Suppressor macrophage treated with lipopolysaccharide for 4 hours (primary cell): ENCODE data around the gene EPHB2.
A peak's percentile ranks its signal among the peaks of the same experiment; 100 is the strongest.
"Not testable (repeated sequence)": the region's sequence is repeated elsewhere in the genome, so short reads cannot be mapped to it uniquely, and the experiment has no call there.

ENCODE experiments used
- DNase-seq: peaks from one replicate; pipeline ENCODE4 v3.0.0-alpha.2; 2020

Gene EPHB2

DNA sequence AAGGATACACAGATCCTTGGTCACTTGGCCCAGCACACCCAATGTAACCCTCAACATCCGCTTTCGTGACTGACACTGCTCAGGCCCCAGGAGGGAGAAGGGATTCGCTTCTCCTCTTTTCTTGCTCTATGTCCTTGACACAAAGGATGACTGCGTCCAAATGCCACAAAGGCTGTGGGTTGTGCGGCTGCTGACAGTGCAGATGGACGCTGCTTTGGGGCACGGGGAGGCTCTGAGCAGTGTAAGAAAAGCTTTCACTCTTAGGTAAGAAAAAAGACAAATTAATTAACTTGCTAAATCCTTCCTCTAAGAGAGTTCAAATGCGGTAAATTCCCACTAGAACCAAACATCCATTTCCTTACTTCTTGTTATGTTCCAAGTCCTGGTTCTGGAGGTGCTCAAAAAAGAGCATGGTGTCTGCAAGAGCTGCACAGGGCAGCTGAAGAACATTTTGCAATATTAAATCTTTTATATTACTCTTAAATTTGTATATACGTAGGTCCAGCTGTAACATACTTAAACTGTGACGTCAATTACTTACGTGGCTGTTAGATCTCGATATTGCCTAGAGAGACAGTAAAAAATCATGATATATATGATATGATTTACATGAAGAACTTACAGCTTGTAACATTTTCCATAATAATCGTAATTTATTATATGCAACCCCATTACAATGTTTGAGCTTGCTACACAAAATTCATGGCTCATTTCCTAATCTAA lies 19.4 kb upstream of the EPHB2 start:
- no peak for DNase-seq

DNA sequence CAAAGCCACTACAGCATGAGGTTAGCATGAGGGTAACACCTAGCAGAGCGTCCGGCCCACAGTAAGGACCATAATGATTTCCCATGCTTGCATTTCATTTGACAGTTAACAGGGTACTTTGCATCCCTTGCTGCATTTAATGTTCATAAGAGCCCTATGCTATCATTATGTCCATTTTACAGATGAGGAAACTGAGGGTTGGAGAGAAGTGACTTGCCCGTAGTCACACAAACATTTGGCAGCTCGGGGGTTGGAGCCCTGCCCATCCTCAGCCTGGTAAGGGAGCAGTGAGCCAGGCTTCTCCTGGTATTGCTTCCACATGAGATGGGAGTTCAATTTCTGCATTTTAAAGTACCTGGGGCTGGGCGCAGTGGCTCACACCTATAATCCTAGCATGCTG lies 16.5 kb upstream of the EPHB2 start:
- no peak for DNase-seq

DNA sequence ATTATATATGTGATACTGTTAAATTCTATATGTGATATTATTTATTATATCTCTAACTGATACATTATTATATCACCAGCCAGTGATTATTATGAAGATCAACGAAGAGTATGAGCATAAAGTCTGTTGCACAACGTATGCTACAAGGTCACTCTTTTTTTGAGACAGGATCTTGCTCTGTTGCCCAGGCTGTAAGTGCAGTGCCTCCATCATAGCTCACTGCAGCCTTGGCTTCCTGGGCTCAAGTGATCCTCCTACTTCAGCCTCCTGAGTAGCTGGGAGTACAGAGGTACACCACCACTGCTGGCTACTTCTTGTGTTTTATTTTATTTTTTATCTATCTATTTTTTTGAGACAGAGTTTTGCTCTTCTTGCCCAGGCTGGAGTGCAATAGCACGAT lies 14.0 kb upstream of the EPHB2 start:
- DNase-seq: no peak

DNA sequence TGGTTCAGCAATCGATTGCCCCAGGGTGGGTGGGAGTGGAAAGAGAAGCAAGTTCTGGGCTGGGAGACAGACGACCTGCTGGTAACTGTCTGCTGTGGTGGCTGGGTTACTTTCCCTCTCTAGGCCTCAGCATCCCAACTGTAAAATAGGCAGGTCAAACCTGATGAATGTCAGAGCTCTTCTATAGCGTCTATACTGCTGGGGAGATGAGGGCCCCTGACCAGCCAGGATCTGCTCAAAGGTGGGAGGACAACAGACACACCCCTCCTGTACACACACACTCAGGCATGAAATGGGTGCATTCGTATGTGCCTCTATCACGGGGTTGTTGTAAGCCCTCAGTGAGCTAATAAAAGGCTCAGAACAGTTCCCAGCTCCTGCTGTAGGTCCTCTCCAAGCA lies 12.7 kb upstream of the EPHB2 start:
- DNase-seq: no peak

DNA sequence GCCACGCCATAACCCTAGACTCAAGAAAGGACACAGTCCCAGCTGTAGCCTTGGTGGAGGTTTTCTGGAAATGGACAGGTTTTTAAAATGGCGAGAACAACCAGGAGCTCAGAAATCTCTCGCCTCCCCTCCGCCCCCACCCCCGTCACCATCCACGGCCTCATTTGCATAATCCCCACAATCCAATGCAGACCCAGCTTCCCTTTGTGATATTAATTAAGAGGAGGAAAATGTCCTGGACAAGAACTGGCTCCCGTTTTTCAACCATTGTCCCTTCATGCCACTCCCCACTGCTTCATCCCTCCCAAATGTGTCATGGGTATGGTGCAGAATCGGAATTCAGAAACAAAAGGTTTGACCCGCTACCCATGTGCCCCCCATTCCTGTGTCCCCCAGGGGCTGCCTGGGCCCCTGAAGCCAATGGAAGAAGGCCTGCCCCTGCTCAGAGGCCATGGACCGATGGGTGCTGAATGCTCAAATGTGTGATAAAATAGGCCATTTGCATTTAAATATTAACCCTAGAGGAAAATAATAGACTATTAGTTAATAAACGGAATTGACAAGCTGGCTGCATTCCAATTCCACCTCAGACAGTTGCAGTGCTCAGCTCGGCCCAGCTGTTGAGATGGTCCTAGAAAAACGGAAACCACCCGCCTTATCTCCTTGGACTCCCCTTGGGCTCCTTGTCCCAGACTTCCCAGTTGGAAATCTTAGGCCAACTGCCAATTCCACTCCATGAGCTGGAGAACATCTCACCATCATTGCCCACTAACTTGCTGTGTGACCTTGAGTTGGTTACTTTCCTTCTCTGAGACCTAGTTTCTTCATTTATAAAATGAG lies 10.7 kb upstream of the EPHB2 start:
- no peak for DNase-seq

DNA sequence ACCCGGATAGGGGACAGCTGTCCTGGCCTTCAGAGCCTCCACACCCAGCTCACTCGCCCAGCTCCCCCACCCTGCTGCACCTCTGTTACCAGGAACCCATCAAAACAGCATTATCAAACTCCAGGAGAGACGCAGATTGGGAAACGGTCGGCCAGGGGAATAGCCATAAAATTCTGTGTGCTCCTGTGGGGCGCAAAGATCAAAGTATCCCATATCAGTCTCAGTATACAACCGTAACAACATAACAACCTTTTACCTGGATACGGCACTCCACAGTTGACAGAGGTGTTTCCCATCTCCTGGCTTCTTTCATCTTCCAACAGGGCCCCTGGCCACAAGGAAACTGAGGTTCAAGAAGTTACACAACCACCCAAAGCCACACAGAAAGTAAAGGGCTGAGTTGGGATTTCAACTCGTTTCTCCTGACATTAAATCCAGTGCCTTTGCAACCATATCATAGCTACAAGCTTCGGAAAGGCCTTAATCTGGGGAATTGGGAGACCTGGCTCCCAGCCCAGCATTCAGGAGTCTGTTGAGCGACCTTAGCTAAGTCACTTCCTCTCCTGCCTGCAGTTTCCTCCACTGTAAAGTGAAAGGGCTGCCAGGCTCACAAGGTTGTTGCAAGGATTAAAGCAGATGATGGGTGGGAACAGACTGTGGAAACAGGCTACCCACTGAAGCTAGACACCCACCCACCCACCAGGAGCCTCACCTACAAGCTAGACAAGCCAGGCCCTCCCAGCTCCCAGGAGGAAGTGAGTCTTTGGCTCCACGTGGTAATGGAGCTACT lies 8.1 kb upstream of the EPHB2 start:
- DNase-seq: peak; percentile 16

DNA sequence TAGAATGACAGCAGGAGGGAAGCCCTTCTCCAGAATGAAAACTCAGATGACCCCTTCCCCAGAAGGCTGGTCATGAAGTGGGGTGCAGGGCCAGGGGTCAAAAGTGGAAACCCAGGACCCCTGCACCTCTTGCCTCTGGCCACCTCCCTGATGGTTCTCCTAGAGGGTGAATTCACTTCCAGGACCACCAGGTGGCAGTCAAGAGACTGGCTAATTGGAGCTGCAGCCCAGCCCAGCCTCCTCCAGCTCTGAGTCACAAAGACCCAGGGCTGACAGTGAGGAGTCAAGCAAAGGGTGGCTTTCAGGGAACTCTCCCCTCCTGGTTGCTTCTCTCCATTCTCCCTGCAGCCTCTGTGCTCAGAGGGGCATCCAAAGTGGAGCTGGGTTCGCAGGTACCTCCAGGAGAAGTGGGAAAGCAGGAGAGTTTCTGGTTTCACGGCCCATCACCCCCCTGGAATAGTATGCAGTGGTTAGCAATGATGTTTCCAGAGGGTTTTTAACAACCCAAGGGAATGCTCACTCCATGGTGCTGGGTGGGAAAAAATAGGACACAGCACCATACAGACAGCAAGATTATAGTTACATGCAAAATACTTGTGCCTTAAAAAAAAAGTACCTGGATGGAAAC lies 6.1 kb upstream of the EPHB2 start:
- DNase-seq: peak; percentile 95

DNA sequence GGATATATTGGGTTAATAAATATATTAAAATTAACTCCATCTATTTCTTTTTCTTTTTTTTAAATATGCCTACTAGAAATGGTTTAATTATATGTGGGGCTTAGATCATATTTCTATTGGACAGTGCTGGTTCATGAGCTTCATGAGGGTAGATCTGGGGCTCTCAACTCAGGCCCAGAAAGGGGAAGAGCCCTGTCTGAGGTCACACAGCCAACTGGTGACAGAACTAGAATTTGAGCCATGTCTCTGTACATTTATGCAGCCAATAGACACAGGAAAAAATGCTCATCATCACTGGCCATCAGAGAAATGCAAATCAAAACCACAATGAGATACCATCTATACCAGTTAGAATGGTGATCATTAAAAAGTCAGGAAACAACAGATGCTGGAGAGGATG lies 5.1 kb upstream of the EPHB2 start:
- peak; percentile 56 for DNase-seq

DNA sequence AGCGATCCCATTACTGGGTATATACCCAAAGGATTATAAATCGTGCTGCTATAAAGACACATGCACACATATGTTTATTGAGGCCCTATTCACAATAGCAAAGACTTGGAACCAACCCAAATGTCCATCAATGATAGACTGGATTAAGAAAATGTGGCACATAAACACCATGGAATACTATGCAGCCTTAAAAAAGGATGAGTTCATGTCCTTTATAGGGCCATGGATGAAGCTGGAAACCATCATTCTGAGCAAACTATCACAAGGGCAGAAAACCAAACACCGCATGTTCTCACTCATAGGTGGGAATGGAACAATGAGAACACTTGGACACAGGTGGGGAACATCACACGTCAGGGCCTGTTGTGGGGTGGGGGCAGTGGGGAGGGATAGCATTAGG lies 4.5 kb upstream of the EPHB2 start:
- DNase-seq: not testable (repeated sequence)

DNA sequence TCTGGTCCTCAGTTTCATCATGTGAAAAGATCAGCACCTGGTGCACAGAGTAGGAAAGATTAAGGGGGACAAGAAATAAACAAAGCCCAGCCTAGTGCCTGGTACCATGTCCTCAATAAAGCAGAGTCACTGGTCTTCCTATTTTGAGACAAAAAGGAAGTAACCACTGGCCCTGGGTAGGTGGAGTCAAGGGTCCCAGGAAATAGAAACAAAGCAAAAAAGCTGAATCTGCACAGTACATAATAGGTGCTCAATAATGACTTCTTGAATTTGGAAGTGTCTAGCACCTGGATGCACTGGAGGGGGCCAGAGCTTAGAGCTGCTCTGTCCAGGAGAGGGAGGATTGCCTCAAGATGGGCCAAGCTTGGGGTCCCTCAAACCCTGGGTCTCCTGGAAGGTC lies 1.9 kb upstream of the EPHB2 start:
- peak; percentile 58 for DNase-seq

DNA sequence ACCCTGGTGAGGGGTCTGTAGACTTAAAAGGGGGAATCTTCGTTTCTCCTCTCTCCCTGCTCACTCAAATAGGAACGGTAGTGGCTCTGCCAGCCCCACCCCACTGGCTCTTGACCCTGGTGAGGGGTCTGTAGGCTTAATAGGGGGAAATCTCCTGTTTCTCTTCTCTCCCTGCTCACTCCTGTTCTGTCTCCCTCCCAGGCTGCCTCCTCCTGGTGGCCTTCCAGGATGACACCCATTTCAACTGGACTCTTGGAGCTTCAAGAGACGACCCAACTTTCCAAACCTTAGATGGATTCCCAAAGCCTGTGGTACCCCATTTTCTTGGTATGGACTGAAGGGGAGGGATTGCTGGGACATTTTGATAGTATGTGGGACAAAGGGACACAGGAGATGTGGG lies 1.4 kb upstream of the EPHB2 start:
- peak; percentile 29 for DNase-seq

DNA sequence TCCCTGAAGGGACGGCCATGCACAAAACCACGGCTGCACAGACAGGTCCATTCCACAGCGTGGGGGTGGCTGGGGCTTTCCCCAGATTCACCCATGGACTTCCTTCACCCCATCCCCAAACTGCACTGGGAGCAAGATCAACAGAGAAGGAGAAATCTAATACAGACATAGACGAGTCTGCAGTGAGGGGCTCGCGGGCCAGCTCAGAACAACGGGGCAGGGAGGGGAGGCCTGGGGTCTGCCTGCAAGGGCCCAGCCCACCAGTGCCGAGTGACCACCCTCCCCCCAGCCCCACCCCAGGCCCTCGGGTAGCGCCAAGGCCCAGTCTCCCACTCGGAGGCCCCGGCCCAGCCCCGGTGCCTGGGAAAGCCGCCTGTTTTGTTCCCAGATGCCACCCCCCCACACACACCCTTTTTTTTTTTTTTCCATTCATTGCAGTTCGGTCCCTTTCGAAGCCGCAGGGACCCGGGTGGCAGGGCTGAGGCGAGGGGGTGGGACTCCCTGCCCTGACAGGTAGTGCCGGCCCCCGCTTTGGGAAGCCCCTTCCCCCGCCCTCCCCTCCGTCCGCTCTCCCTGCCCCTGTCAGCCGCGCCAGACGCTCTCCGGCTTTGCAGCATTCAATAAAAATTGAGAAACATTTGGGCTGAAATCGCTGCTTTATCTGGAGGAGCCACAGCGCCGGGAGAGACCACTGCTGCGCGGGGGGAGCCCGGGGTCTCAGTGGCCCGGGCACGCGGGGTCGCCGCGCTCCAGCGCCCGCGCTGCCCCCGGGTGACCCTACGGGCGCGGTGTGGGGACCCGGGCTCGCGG lies 543 bp upstream of the EPHB2 start:
- DNase-seq: peak; percentile 81

DNA sequence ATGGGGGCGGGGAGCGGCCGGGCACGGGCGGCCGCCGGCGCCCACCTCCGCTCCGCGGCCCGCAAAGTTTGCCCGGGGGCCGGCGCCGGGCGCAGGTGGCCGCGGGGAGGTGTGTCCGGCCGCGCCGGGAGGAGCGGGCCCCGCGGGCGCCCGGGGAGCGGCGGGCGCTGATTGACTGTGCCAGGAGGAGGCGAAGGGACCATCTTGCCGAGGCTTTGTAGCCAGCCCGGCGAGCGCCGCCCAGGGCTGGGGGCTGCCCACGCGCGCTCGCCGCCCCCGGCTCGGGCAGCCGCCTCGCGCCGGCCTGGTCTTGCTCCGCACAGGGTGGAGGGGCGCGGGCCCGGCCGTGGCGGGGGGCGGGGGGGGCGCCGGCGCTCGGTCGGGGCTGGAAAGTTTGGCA lies 432 bp downstream of the EPHB2 start:
- DNase-seq: peak; percentile 25

DNA sequence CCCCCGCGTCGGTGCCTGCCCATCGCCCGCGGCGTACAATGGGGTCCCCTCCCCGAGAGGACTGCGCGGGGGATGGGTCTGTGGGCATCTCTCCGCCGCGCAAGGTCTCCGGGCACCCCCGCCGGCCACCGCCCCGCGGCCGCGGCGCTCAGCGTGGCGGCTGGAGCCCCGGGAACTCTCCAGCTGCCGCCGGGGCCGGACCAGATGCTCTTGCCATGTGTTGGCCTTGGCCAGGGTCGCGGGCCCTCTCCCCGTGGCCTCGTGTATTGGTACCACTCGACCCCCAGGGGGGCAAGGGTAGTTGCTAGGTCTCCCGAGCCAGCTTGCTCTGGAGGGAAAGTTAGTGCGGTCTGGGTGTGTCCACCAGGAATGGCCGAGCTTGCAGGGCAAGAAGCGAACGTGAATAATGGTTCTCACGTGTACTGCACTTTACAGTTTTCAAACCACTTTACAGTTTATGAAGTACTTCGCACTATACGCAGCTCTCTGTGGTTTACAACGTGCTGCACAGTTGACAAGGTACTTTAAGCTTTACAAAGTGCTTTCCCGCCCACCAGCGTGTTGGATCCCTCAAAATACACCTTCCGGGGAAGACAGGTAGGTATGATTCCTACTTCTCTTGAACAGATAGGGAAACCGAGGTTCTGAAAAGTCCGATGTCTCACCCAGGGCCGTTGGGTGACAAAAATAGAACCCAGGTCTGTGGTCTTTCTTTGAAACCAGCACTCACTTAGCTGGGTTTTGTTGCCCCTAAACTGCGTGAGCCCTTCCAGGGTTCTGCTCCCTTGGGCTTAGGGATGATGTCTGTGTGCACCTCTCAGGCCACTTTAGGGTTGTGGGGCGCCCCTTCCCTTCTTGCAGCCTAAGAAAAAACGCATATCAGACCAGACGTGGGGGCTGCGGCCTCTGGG lies 1.2 kb downstream of the EPHB2 start:
- peak; percentile 13 for DNase-seq

DNA sequence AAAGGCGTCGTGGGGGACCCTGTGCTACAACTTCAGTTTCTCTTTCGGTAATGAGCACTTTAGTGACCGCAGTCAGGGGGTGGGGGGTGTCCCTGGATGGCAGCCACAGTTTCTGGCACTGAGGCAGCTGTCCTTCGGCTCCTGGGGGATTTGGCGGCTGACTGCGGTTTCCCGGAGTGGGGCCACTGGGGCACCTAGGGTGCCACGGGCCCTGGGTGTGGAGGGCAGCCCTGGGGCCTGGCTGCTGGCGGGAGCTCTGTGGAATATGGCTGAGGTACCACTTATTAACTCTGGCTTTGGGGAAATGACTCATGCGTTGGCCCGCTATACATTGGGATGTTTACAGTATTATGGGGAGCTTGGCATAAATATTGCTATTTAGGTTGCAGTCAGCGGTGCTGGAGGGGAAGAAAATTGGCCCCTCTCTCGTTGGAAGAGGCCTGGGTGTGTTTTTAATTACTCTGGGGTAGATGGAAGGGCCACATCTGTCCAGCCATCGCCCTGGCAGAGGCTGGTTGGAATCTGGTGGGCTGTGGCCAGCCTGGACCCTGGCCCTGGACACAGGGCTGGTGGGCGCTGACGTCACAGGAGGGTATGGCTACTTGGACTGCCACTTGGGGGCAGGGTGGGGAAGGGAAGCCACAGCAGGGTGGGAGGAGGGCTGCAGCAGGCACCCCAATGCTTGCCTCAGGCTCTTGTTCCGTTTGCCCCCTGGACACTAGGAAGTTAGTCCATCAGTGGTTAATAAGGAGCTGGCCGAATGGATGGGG lies 2.0 kb downstream of the EPHB2 start:
- no peak for DNase-seq

DNA sequence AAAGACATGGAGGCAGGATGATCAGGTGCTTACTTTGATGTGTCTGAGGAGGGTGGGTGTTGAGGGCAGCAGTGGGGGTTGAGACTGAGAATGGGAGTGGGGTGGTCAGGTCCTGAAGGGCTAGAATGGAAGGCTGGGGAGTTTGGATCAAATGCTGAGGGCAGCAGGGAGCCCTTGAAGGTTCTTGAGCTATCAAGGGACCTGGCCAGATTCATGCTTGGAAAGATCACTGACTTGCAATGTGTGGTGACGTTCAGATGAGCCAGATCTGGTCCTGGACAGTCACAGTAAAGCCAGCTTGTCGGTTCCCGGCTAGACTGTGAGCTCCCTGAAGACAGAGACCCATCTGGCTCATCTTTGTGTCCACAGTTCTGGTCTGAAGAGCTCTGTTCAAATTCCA lies 3.8 kb downstream of the EPHB2 start:
- DNase-seq: no peak

DNA sequence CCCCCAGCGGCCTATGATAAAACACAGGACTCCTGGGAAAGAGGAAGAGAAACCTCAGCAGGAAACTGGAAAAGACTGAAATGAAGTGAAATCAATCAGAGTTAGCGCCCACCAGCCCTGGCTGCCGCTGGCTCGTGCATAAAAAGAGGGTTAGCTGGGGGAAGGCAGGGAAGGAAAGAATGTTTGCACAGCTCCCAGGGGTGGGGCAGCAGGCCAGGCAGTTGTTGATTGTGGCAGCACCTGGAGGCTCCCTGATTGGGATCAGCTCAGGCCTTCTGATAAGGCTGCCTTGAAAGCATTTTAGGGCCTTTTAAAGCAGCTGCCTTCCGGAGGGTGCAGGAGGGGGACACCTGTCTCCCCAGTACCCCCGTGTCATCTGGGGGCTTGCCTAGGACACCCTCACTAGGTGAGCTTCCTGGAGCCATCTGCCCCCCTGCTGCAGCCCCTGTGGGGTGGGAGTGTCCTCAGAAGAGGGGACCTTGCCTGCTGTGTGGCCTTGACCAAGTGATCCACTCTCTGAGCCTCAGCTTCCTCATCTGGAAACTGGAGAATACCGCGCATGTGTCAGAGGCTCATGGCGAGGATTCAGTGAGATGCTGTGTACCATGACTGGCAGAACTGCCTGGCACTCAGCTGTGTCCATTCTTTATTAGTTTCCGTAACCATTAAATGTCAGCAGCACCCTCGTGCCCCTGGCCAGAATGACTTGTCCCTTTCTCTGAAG lies 6.6 kb downstream of the EPHB2 start:
- DNase-seq: peak; percentile 68

DNA sequence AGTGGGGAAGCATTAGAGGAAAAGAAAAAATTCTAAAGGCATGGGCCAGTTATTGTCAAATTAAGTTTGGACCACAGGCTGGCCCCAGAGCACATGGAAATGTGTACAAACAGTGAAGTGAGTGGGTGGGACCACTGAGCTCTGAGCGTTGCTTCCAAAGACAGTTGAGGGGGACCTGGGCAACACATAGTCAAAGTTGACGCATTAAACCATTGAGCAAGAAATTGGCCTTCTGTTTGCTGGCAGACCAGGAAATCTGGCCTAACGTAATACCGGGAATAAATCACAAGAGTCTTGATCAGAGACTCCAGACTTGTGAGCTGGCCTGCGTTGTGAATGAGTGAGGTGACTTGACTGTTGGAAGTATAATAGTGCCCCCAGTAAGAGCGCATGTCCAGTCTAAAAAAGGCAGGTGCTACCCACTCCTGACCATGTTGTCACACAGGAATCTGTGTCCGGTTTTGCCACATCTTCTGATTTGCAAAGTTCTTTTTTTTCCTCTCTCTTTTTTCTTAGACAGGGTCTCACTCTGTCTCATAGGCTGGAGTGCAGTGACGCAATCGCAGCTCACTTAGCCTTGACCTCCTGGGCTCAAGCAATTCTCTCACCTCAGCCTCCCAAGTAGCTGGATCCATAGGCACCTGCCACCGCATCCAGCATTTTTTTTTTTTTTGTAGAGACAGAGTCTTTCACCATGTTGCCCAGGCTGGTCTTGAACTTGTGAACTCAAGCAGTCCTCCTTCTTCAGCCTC lies 10.7 kb downstream of the EPHB2 start:
- no peak for DNase-seq
